GM12865 (cell line): Measurements from ENCODE around the gene RBM10.

Experiments
- DNase-seq: peaks from one replicate; pipeline ENCODE4 v3.0.0; 2010; ENCODE audit warnings: low read depth
- H3K4me3 ChIP-seq: 2 replicates; pipeline ENCODE4 v1.5.1; 2011; ENCODE audit warnings: mild to moderate bottlenecking, low read depth, low read length, control low read depth
- CTCF ChIP-seq: IDR thresholded peaks from 2 replicates; pipeline ENCODE4 v1.5.1; 2011; ENCODE audit warnings: low read length, control low read depth, low read depth, inconsistent platforms; ENCODE audit not compliant: insufficient read depth; ENCODE audit errors: missing control alignments

RBM10 gene

GRCh38 chrX:47169273-47169672 lies 24.3 kb downstream of the RBM10 start:
- no peak overlapping the region for H3K4me3 ChIP-seq
- DNase-seq, result no peak
- TF ChIP-seq CTCF, result no peak

- H3K4me3 ChIP-seq, result no peak overlapping the region
- no peak for DNase-seq
- no peak for TF ChIP-seq CTCF
These were observed 24.9 kb downstream of the RBM10 start for GRCh38 chrX:47169726-47170515.

GRCh38 chrX:47170861-47171692 lies 26.1 kb downstream of the RBM10 start:
- no peak overlapping the region for H3K4me3 ChIP-seq
- no peak for DNase-seq
- no peak for TF ChIP-seq CTCF

GRCh38 chrX:47171996-47172395 lies 27.0 kb downstream of the RBM10 start:
- no peak for DNase-seq
- no peak overlapping the region for H3K4me3 ChIP-seq
- no peak for TF ChIP-seq CTCF

- no peak for TF ChIP-seq CTCF
- DNase-seq, result no peak
- H3K4me3 ChIP-seq, result no peak overlapping the region
These were observed 27.5 kb downstream of the RBM10 start for GRCh38 chrX:47172549-47172948.

GRCh38 chrX:47172971-47173792 lies 28.2 kb downstream of the RBM10 start:
- no peak overlapping the region for H3K4me3 ChIP-seq
- no peak for TF ChIP-seq CTCF
- no peak for DNase-seq
